Neuronal stem cell (in vitro differentiated cells): ENCODE results near the gene CUX1.

Experiments
- DNase-seq: peaks from one replicate; pipeline ENCODE4 v3.0.0-alpha.2; 2013; ENCODE audit warnings: low spot score
- H2AFZ ChIP-seq: one replicate; pipeline ENCODE4 v1.6.1; 2013; ENCODE audit warnings: mild to moderate bottlenecking, low read length, inconsistent platforms
- H2AK5ac ChIP-seq: 2 replicates; pipeline ENCODE4 v1.6.1; 2013; ENCODE audit warnings: low read depth, mild to moderate bottlenecking, inconsistent platforms, low read length, moderate library complexity, mixed read lengths
- H2BK120ac ChIP-seq: 2 replicates; pipeline ENCODE4 v1.6.1; 2013; ENCODE audit warnings: low read depth, mild to moderate bottlenecking, inconsistent platforms, low read length, moderate library complexity, mixed read lengths
- H2BK12ac ChIP-seq: one replicate; pipeline ENCODE4 v1.6.1; 2013; ENCODE audit warnings: low read length, inconsistent platforms
- H2BK15ac ChIP-seq: 2 replicates; pipeline ENCODE4 v1.6.1; 2013; ENCODE audit warnings: mild to moderate bottlenecking, low read length, inconsistent platforms, mixed read lengths
- H2BK5ac ChIP-seq: one replicate; pipeline ENCODE4 v1.6.1; 2013; ENCODE audit warnings: inconsistent platforms, mild to moderate bottlenecking, low read length, moderate library complexity
- H3K14ac ChIP-seq: one replicate; pipeline ENCODE4 v1.6.1; 2013; ENCODE audit warnings: low read length, inconsistent platforms
- H3K18ac ChIP-seq: 2 replicates; pipeline ENCODE4 v1.6.1; 2013; ENCODE audit warnings: low read length, inconsistent platforms
- H3K23ac ChIP-seq: 2 replicates; pipeline ENCODE4 v1.6.1; 2013; ENCODE audit warnings: low read depth, mild to moderate bottlenecking, mixed read lengths, low read length, inconsistent platforms; ENCODE audit not compliant: poor library complexity
- H3K27ac ChIP-seq: replicated peaks from 3 replicates; pipeline ENCODE4 v1.5.1; 2013; ENCODE audit warnings: low read length, inconsistent platforms
- H3K27me3 ChIP-seq, 3 experiments: 2 replicates each; pipeline ENCODE4 v1.6.1; 2013; ENCODE audit warnings: low read length in 3 of 3, mild to moderate bottlenecking in 2 of 3, inconsistent platforms in 1 of 3, low read depth in 1 of 3, mixed read lengths in 1 of 3, moderate library complexity in 1 of 3; ENCODE audit not compliant: control insufficient read depth in 3 of 3, insufficient read depth in 3 of 3
- H3K36me3 ChIP-seq, 2 donors: replicated peaks in 1 of 2; 2 replicates each; pipeline ENCODE4 v1.6.1; 2013; ENCODE audit warnings: low read length in 2 of 2; ENCODE audit not compliant: control insufficient read depth in 2 of 2, insufficient read depth in 2 of 2
- H3K4ac ChIP-seq: 2 replicates; pipeline ENCODE4 v1.6.1; 2013; ENCODE audit warnings: inconsistent platforms, mild to moderate bottlenecking, low read length, moderate library complexity
- H3K4me1 ChIP-seq, 2 donors: 1 replicate in 1 of 2; 2 replicates in 1 of 2; pipeline ENCODE4 v1.6.1; 2013; ENCODE audit warnings: low read length in 2 of 2, low read depth in 1 of 2; ENCODE audit not compliant: control insufficient read depth in 2 of 2, insufficient read depth in 1 of 2
- H3K4me2 ChIP-seq: one replicate; pipeline ENCODE4 v1.6.1; 2013; ENCODE audit warnings: mild to moderate bottlenecking, low read length, inconsistent platforms; ENCODE audit not compliant: insufficient read depth, poor library complexity, severe bottlenecking
- H3K4me3 ChIP-seq, 2 donors: 2 replicates each; pipeline ENCODE4 v1.5.1; 2013; ENCODE audit warnings: low read length in 2 of 2, mild to moderate bottlenecking in 2 of 2, inconsistent platforms in 1 of 2, moderate library complexity in 1 of 2
- H3K79me1 ChIP-seq: one replicate; pipeline ENCODE4 v1.6.1; 2013; ENCODE audit warnings: low read depth, mild to moderate bottlenecking, inconsistent platforms, low read length, moderate library complexity
- H3K9ac ChIP-seq: one replicate; pipeline ENCODE4 v1.6.1; 2013; ENCODE audit warnings: mild to moderate bottlenecking, low read depth, low read length, inconsistent platforms; ENCODE audit not compliant: poor library complexity
- H3K9me3 ChIP-seq, 2 donors: replicated peaks in 1 of 2; 2 replicates each; pipeline versions ENCODE3 to v1.6.1; 2013; ENCODE audit warnings: low read length in 2 of 2, mild to moderate bottlenecking in 2 of 2, inconsistent platforms in 1 of 2, low read depth in 1 of 2, mixed read lengths in 1 of 2, moderate library complexity in 1 of 2; ENCODE audit not compliant: control insufficient read depth in 2 of 2, insufficient read depth in 1 of 2
- H4K8ac ChIP-seq: one replicate; pipeline ENCODE4 v1.6.1; 2013; ENCODE audit warnings: low read depth, mild to moderate bottlenecking, inconsistent platforms, low read length, moderate library complexity
- H4K91ac ChIP-seq: one replicate; pipeline ENCODE4 v1.6.1; 2013; ENCODE audit warnings: low read length, low read depth, mild to moderate bottlenecking, inconsistent platforms; ENCODE audit not compliant: poor library complexity
- WGBS, 2 donors: extraction: QIAGEN DNeasy Blood & Tissue Kit; methylation state at CpG; one replicate each; pipeline ENCODE4 v1.1.7; 2013; ENCODE audit warnings: missing lambda C conversion rate in 2 of 2, mixed read lengths in 1 of 2; ENCODE audit not compliant: insufficient read length in 2 of 2, insufficient replicate concordance in 1 of 2; ENCODE audit errors: extremely low coverage in 2 of 2; 5-methylcytosine and 5-hydroxymethylcytosine counted together

The CUX1 gene

GRCh38 chr7:102093599-102094315 is 276.3 kb downstream of the CUX1 start:
- H4K91ac ChIP-seq: no peak overlapping the region
- no CpG with 5 or more reads among the region's 14 CpGs for WGBS, 2 donors
- H2BK15ac ChIP-seq: no peak overlapping the region
- no peak for DNase-seq
- H3K79me1 ChIP-seq: no peaks in the 10 kb centered on the region
- no peak overlapping the region for H3K4ac ChIP-seq
- H3K4me2 ChIP-seq: no peak overlapping the region
- H3K14ac ChIP-seq: no peak overlapping the region
- H3K9ac ChIP-seq: no peak overlapping the region
- no peak overlapping the region for H2AK5ac ChIP-seq
- H3K36me3 ChIP-seq: no peaks in the 10 kb centered on the region
- no peak overlapping the region for H3K4me3 ChIP-seq
- no peak overlapping the region for H3K27ac ChIP-seq
- no peak overlapping the region for H2BK120ac ChIP-seq
- H3K9me3 ChIP-seq: peaks cover 0 to 7% of the 10 kb centered on the region in 2 donors
- no peak overlapping the region for H2BK12ac ChIP-seq
- no peak overlapping the region for H2AFZ ChIP-seq
- peaks cover 13 to 21% of the 10 kb centered on the region in 2 donors for H3K4me1 ChIP-seq
- no peak overlapping the region for H4K8ac ChIP-seq
- H3K23ac ChIP-seq: no peak overlapping the region
- no peak overlapping the region for H3K18ac ChIP-seq
- H3K27me3 ChIP-seq: no peaks in the 10 kb centered on the region
- no peak overlapping the region for H2BK5ac ChIP-seq

- no peak overlapping the region for H3K27ac ChIP-seq
- no peak overlapping the region for H2BK5ac ChIP-seq
- H3K4ac ChIP-seq: no peak overlapping the region
- H2BK12ac ChIP-seq: no peak overlapping the region
- H4K91ac ChIP-seq: no peak overlapping the region
- no peak overlapping the region for H3K9ac ChIP-seq
- no peak overlapping the region for H2AFZ ChIP-seq
- no peak overlapping the region for H3K18ac ChIP-seq
- no peak overlapping the region for H2BK120ac ChIP-seq
- H3K4me2 ChIP-seq: no peak overlapping the region
- H2BK15ac ChIP-seq: no peak overlapping the region
- H3K79me1 ChIP-seq: no peaks in the 10 kb centered on the region
- H3K4me3 ChIP-seq: no peak overlapping the region
- H3K23ac ChIP-seq: no peak overlapping the region
- no peak overlapping the region for H3K14ac ChIP-seq
- peaks cover 3 to 4% of the 10 kb centered on the region in 2 donors for H3K36me3 ChIP-seq
- no peaks in the 10 kb centered on the region for H3K27me3 ChIP-seq
- H3K4me1 ChIP-seq: peaks cover 13 to 22% of the 10 kb centered on the region in 2 donors
- no peak overlapping the region for H2AK5ac ChIP-seq
- peaks cover 0 to 1% of the 10 kb centered on the region in 2 donors for H3K9me3 ChIP-seq
- no peak overlapping the region for H4K8ac ChIP-seq
- no CpG with 5 or more reads among the region's 4 CpGs for WGBS, 2 donors
- no peak for DNase-seq
These were observed 276.9 kb downstream of the CUX1 start for GRCh38 chr7:102094316-102094650.

- Histone ChIP-seq H2AFZ (no peak overlapping the region), H3K23ac (no peak overlapping the region), H3K9ac (no peak overlapping the region), H2BK5ac (no peak overlapping the region), H2AK5ac (no peak overlapping the region), H3K36me3 (peaks cover 4 to 14% of the 10 kb centered on the region in 2 donors), H4K91ac (no peak overlapping the region), H4K8ac (no peak overlapping the region), H3K4me1 (peaks cover 13 to 22% of the 10 kb centered on the region in 2 donors), H3K4ac (no peak overlapping the region), H2BK120ac (no peak overlapping the region), H3K27ac (no peak overlapping the region), H3K9me3 (no peaks in the 10 kb centered on the region), H3K18ac (no peak overlapping the region), H3K27me3 (no peaks in the 10 kb centered on the region), H3K4me2 (no peak overlapping the region), H3K79me1 (no peaks in the 10 kb centered on the region), H3K4me3 (no peak overlapping the region), H2BK12ac (no peak overlapping the region), H2BK15ac (no peak overlapping the region), H3K14ac (no peak overlapping the region)
- no peak for DNase-seq
- no CpG with 5 or more reads among the region's 16 CpGs for WGBS, 2 donors
These were observed 278.0 kb downstream of the CUX1 start for GRCh38 chr7:102095321-102096011.

- H2AK5ac ChIP-seq: no peak overlapping the region
- no peak overlapping the region for H2BK15ac ChIP-seq
- H3K4me3 ChIP-seq: no peak overlapping the region
- H3K79me1 ChIP-seq: no peaks in the 10 kb centered on the region
- no peak overlapping the region for H3K27ac ChIP-seq
- no CpG with 5 or more reads among the region's 10 CpGs for WGBS, 2 donors
- no peaks in the 10 kb centered on the region for H3K9me3 ChIP-seq
- no peak overlapping the region for H3K4me2 ChIP-seq
- H3K4ac ChIP-seq: no peak overlapping the region
- H2BK12ac ChIP-seq: no peak overlapping the region
- H3K14ac ChIP-seq: no peak overlapping the region
- H3K27me3 ChIP-seq: no peaks in the 10 kb centered on the region
- H2BK5ac ChIP-seq: no peak overlapping the region
- no peak overlapping the region for H3K9ac ChIP-seq
- no peak overlapping the region for H3K23ac ChIP-seq
- DNase-seq: no peak
- peaks cover 13 to 25% of the 10 kb centered on the region in 2 donors for H3K4me1 ChIP-seq
- H3K36me3 ChIP-seq: peaks cover 4 to 19% of the 10 kb centered on the region in 2 donors
- no peak overlapping the region for H2BK120ac ChIP-seq
- H4K8ac ChIP-seq: no peak overlapping the region
- H4K91ac ChIP-seq: no peak overlapping the region
- H3K18ac ChIP-seq: peak overlapping the region; percentile 72
- no peak overlapping the region for H2AFZ ChIP-seq
These were observed 278.5 kb downstream of the CUX1 start for GRCh38 chr7:102096012-102096332.
